Activated naive CD8-positive, alpha-beta T cell treated with anti-CD3 and anti-CD28 coated beads, Interleukin-2, amount 50 U/mL, for 16 hours (primary cell): ENCODE data around the gene ANAPC5.
A peak's percentile ranks its signal among the peaks of the same experiment; 100 is the strongest.
"Not testable (repeated sequence)": the region's sequence is repeated elsewhere in the genome, so short reads cannot be mapped to it uniquely, and the experiment has no call there.

ENCODE experiments used
- DNase-seq: peaks from one replicate; pipeline ENCODE4 v3.0.0-alpha.2; 2020; ENCODE audit warnings: low read depth, low spot score

Gene ANAPC5

GRCh38 chr12:121318121-121318520 lies 34.1 kb downstream of the ANAPC5 start:
- DNase-seq: no peak

GRCh38 chr12:121314431-121314830 lies 37.8 kb downstream of the ANAPC5 start:
- DNase-seq: no peak

GRCh38 chr12:121310231-121310630 lies 42.0 kb downstream of the ANAPC5 start:
- DNase-seq: not testable (repeated sequence)

- DNase-seq: not testable (repeated sequence)
Measured at GRCh38 chr12:121307397-121307796, 44.8 kb downstream of the ANAPC5 start.

- DNase-seq: no peak
Measured at GRCh38 chr12:121304306-121304705, 47.9 kb downstream of the ANAPC5 start.

GRCh38 chr12:121301876-121302275 lies 50.3 kb downstream of the ANAPC5 start:
- no peak for DNase-seq

GRCh38 chr12:121300083-121300819 lies 52.0 kb downstream of the ANAPC5 start:
- DNase-seq: no peak

GRCh38 chr12:121299662-121300061 lies 52.5 kb downstream of the ANAPC5 start:
- no peak for DNase-seq

GRCh38 chr12:121298411-121298810 lies 53.8 kb downstream of the ANAPC5 start:
- DNase-seq: not testable (repeated sequence)

GRCh38 chr12:121297435-121297991 lies 54.7 kb downstream of the ANAPC5 start:
- DNase-seq: no peak

GRCh38 chr12:121296618-121297434 lies 55.4 kb downstream of the ANAPC5 start, which contains the start of gene CAMKK2:
CAMKK2 (minus strand) TSS chr12:121296709; CDS start chr12:121274526, 22,183 bp downstream.
- peak; percentile 70 for DNase-seq

GRCh38 chr12:121295746-121296617 lies 56.2 kb downstream of the ANAPC5 start:
- DNase-seq: no peak

GRCh38 chr12:121295116-121295745 lies 57.0 kb downstream of the ANAPC5 start:
- no peak for DNase-seq

GRCh38 chr12:121294151-121294889 lies 57.9 kb downstream of the ANAPC5 start:
- no peak for DNase-seq

- no peak for DNase-seq
Measured at GRCh38 chr12:121293603-121294002, 58.6 kb downstream of the ANAPC5 start.

GRCh38 chr12:121290410-121290809 lies 61.8 kb downstream of the ANAPC5 start:
- DNase-seq: no peak

- DNase-seq: no peak
Measured at GRCh38 chr12:121289962-121290361, 62.2 kb downstream of the ANAPC5 start.

- no peak for DNase-seq
Measured at GRCh38 chr12:121288986-121289385, 63.2 kb downstream of the ANAPC5 start.

- no peak for DNase-seq
Measured at GRCh38 chr12:121288158-121288845, 63.9 kb downstream of the ANAPC5 start.
